IMR-90 (cell line): Measurements from ENCODE around the gene CEP104. TPM values are rescaled to one million over a fixed set of nuclear protein-coding genes. Genes with fewer than 3 reads are reported as not detected.

Experiments used
- ATAC-seq: fragments of 200-7000 bp; cut with Tn5 transposase; 2 replicates; pipeline ENCODE4 v1.9.1; 2020; ENCODE audit warnings: low read depth, mild to moderate bottlenecking, moderate library complexity
- BruUV-seq: library from RNA; stranded (reverse); fragments of 400-500 nt; replicated peaks from 2 replicates; lab custom pipeline; 2021; lab: Mats Ljungman, UMichigan
- CTCF ChIA-PET: fragments of 300-600 bp; formaldehyde crosslinking; extraction: SDS; loops from one replicate; lab custom pipeline; 2021; ENCODE audit warnings: antibody characterized with exemption; lab: Yijun Ruan, JAX
- POLR2A ChIA-PET: fragments of 300-600 bp; sonication (Branson Sonifier 250); formaldehyde crosslinking; loops from one replicate; lab custom pipeline; 2022; ENCODE audit warnings: antibody characterized with exemption; ENCODE audit not compliant: unreplicated experiment; lab: Charles Lee
- DNase-seq: peaks from one replicate; pipeline ENCODE4 v3.0.0; 2013
- H2AFZ ChIP-seq: replicated peaks from 2 replicates; pipeline ENCODE3; 2013; ENCODE audit warnings: low read length, mild to moderate bottlenecking; ENCODE audit not compliant: poor library complexity
- H2AK5ac ChIP-seq: 2 replicates; pipeline ENCODE4 v1.6.1; 2013; ENCODE audit warnings: low read depth, low read length, inconsistent platforms
- H2AK9ac ChIP-seq: replicated peaks from 2 replicates; pipeline ENCODE3; 2013; ENCODE audit warnings: mild to moderate bottlenecking, low read depth, low read length, moderate library complexity; ENCODE audit not compliant: poor library complexity
- H2BK120ac ChIP-seq: 2 replicates; pipeline ENCODE4 v1.6.1; 2013; ENCODE audit warnings: low read depth, low read length, inconsistent platforms
- H2BK15ac ChIP-seq: 3 replicates; pipeline ENCODE4 v1.6.1; 2013; ENCODE audit warnings: low read depth, low read length, inconsistent platforms
- H2BK20ac ChIP-seq: 2 replicates; pipeline ENCODE4 v1.6.1; 2013; ENCODE audit warnings: low read depth, mild to moderate bottlenecking, inconsistent platforms, low read length, moderate library complexity
- H2BK5ac ChIP-seq: 2 replicates; pipeline ENCODE4 v1.6.1; 2013; ENCODE audit warnings: mild to moderate bottlenecking, low read depth, low read length, inconsistent platforms; ENCODE audit not compliant: poor library complexity, severe bottlenecking
- H3K14ac ChIP-seq: replicated peaks from 2 replicates; pipeline ENCODE4 v1.6.1; 2013; ENCODE audit warnings: low read depth, low read length, inconsistent platforms
- H3K18ac ChIP-seq: 2 replicates; pipeline ENCODE4 v1.6.1; 2013; ENCODE audit warnings: low read depth, low read length, control low read depth
- H3K23ac ChIP-seq: 2 replicates; pipeline ENCODE4 v1.6.1; 2013; ENCODE audit warnings: low read depth, low read length, inconsistent platforms
- H3K27ac ChIP-seq: 2 replicates; pipeline ENCODE4 v1.5.1; 2013; ENCODE audit warnings: mild to moderate bottlenecking, control low read depth, low read length; ENCODE audit not compliant: insufficient read depth
- H3K27me3 ChIP-seq: 2 replicates; pipeline ENCODE4 v1.6.1; 2013; ENCODE audit warnings: low read length; ENCODE audit not compliant: control insufficient read depth, insufficient read depth
- H3K36me3 ChIP-seq: 2 replicates; pipeline ENCODE4 v1.6.1; 2013; ENCODE audit warnings: low read length, mixed read lengths; ENCODE audit not compliant: control insufficient read depth, insufficient read depth
- H3K4ac ChIP-seq: 2 replicates; pipeline ENCODE4 v1.6.1; 2013; ENCODE audit warnings: low read depth, low read length, inconsistent platforms
- H3K4me1 ChIP-seq: 2 replicates; pipeline ENCODE4 v1.6.1; 2013; ENCODE audit warnings: low read length, mixed read lengths; ENCODE audit not compliant: control insufficient read depth, insufficient read depth
- H3K4me2 ChIP-seq: 2 replicates; pipeline ENCODE4 v1.6.1; 2013; ENCODE audit warnings: low read depth, mild to moderate bottlenecking, control low read depth, low read length, moderate library complexity
- H3K4me3 ChIP-seq: 2 replicates; pipeline ENCODE4 v1.5.1; 2013; ENCODE audit warnings: low read depth, mild to moderate bottlenecking, control low read depth, low read length, moderate library complexity; ENCODE audit not compliant: insufficient read depth
- H3K56ac ChIP-seq: 2 replicates; pipeline ENCODE4 v1.6.1; 2013; ENCODE audit warnings: low read length, inconsistent platforms; ENCODE audit not compliant: insufficient read depth; ENCODE audit errors: extremely low read depth
- H3K79me1 ChIP-seq, 2 experiments: 2 replicates each; pipeline ENCODE4 v1.6.1; 2013; ENCODE audit warnings: low read length in 2 of 2, inconsistent platforms in 1 of 2, low read depth in 1 of 2
- H3K9ac ChIP-seq: 2 replicates; pipeline ENCODE4 v1.6.1; 2013; ENCODE audit warnings: low read depth, low read length, control low read depth
- H3K9me1 ChIP-seq: 2 replicates; pipeline ENCODE4 v1.6.1; 2013; ENCODE audit warnings: low read length, inconsistent platforms; ENCODE audit not compliant: insufficient read depth
- H3K9me3 ChIP-seq: 2 replicates; pipeline ENCODE4 v1.6.1; 2013; ENCODE audit warnings: low read length; ENCODE audit not compliant: control insufficient read depth, insufficient read depth
- H4K20me1 ChIP-seq: 2 replicates; pipeline ENCODE4 v1.6.1; 2013; ENCODE audit warnings: low read length, inconsistent platforms; ENCODE audit not compliant: insufficient read depth
- H4K5ac ChIP-seq: 2 replicates; pipeline ENCODE4 v1.6.1; 2013; ENCODE audit warnings: mild to moderate bottlenecking, low read depth, low read length, control low read depth
- H4K8ac ChIP-seq, 2 experiments: 2 replicates each; pipeline ENCODE4 v1.6.1; 2013; ENCODE audit warnings: low read depth in 2 of 2, low read length in 2 of 2, control low read depth in 1 of 2, inconsistent platforms in 1 of 2
- H4K91ac ChIP-seq: 2 replicates; pipeline ENCODE4 v1.6.1; 2013; ENCODE audit warnings: low read depth, low read length, inconsistent platforms; ENCODE audit not compliant: insufficient read depth
- BHLHE40 ChIP-seq: fragments of 150-350 bp; IDR thresholded peaks from 2 replicates; pipeline ENCODE4 v1.6.1; 2016; ENCODE audit warnings: mild to moderate bottlenecking, low read depth, low read length
- CEBPB ChIP-seq: IDR thresholded peaks from 2 replicates; pipeline ENCODE4 v1.6.1; 2012; ENCODE audit warnings: low read depth, low read length, improper control_type of control experiment
- FOS ChIP-seq: fragments of 150-350 bp; IDR thresholded peaks from 2 replicates; pipeline ENCODE4 v1.6.1; 2016; ENCODE audit warnings: low read depth, low read length
- MAFK ChIP-seq: IDR thresholded peaks from 2 replicates; pipeline ENCODE4 v1.6.1; 2012; ENCODE audit warnings: low read depth, low read length, improper control_type of control experiment
- RFX5 ChIP-seq: IDR thresholded peaks from 2 replicates; pipeline ENCODE4 v1.8.0; 2012; ENCODE audit warnings: low read depth, mild to moderate bottlenecking, low read length, moderate library complexity
- WGBS, 2 experiments: methylation state at CpG; one replicate each; pipeline versions ENCODE4 v1.1.5 to v1.1.7; 2013; ENCODE audit warnings: missing lambda C conversion rate in 2 of 2; ENCODE audit not compliant: insufficient read length in 1 of 2; ENCODE audit errors: extremely low coverage in 2 of 2; 5-methylcytosine and 5-hydroxymethylcytosine counted together
- dilution Hi-C: fragments of 300-500 bp; cut with HindIII; formaldehyde crosslinking; loops from one replicate; pipeline ENCODE4 v1.14.3; 2018; ENCODE audit warnings: low sequenced_read_pairs; ENCODE audit not compliant: unreplicated experiment
- in situ Hi-C: fragments of 300-500 bp; cut with MboI; formaldehyde crosslinking; loops from 3 replicates; pipeline ENCODE4 v1.14.3; 2019; ENCODE audit warnings: low sequenced_read_pairs, inconsistent platforms, mixed read lengths
- intact Hi-C: fragments of 100-400 bp; cut with micrococcal nuclease; formaldehyde crosslinking; loops from 2 replicates; pipeline ENCODE4 v1.10.0; 2022
- polyA plus RNA-seq, 3 experiments: library from polyadenylated mRNA; depleted of rRNA; stranded (reverse); fragments of >200 nt; gene quantifications; 2 replicates each; pipeline ENCODE4 v1.2.3, GENCODE V29; 2012; ENCODE audit warnings: low replicate concordance in 1 of 3
- total RNA-seq: library from RNA; depleted of rRNA; stranded (reverse); fragments of >200 nt; gene quantifications from 2 replicates; pipeline ENCODE4 v1.2.3, GENCODE V29; 2012
- TF ChIP-seq, protein P1 (sequence below): conservative IDR thresholded peaks from 2 replicates; pipeline ENCODE4 v1.5.1; 2012; ENCODE audit warnings: mild to moderate bottlenecking, low read depth, low read length, improper control_type of control experiment

Gene CEP104
- total and polyA plus RNA-seq, 2 of the 4 experiments (the other 2 are of a cell fraction), result 14.3 to 17.5 TPM

DNA sequence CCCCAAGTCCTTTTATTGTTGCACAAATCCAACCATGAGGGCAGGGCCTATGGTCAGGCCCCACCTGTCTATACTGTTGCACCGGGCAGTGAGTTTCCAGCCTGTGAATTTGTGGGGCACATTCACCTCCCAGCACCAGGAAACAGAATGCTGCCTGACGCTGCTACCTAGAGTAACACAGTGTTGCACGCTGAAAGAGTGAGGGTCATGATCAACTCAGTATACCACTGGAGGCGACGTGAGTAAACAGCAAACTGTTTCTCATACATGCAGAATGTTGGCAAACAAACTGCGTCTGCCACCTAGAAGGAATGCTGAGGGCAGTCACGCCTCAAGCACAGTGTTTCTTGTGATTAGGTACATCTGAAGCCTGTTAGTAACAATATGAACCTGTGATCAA is 47.3 kb downstream of the CEP104 start:
- Histone ChIP-seq H3K9ac (no peak overlapping the region), H3K27ac (no peak overlapping the region), H2BK5ac (no peak overlapping the region), H2BK15ac (no peak overlapping the region), H3K4ac (no peak overlapping the region), H3K56ac (no peak overlapping the region), H3K9me1 (no peaks in the 10 kb centered on the region), H4K91ac (no peak overlapping the region), H2AK9ac (no peak overlapping the region), H4K5ac (no peak overlapping the region), H3K9me3 (no peaks in the 10 kb centered on the region), H3K4me1 (no peaks in the 10 kb centered on the region), H3K79me1 (no peaks in the 10 kb centered on the region), H3K14ac (no peak overlapping the region), H3K18ac (no peak overlapping the region), H4K8ac (no peak overlapping the region), H2BK120ac (no peak overlapping the region), H3K23ac (no peak overlapping the region), H3K4me3 (no peak overlapping the region), H4K20me1 (no peaks in the 10 kb centered on the region), H2AK5ac (no peak overlapping the region), H3K4me2 (no peak overlapping the region), H2BK20ac (no peak overlapping the region), H3K27me3 (no peaks in the 10 kb centered on the region), H2AFZ (no peak overlapping the region), H3K36me3 (peaks cover 4% of the 10 kb centered on the region; the same call in 1 of the 2 replicates)
- WGBS, 2 experiments, result 42% methylated on average over 2 of the region's 7 CpGs; no CpG with 5 or more reads in 1 of the 2 experiments
- POLR2A ChIA-PET, result interaction anchor here (0.5 kb wide), 1 partner anchor 11 kb away, joined by 5 read pairs; no protein-coding TSS in a partner anchor
- in situ Hi-C loops, result no loop called here
- intact Hi-C loops, result no loop called here
- DNase-seq (no peak), ATAC-seq (no peak)
- TF ChIP-seq RFX5 (no peak), BHLHE40 (no peak), CEBPB (no peak), MAFK (no peak), FOS (no peak)
- TF ChIP-seq, protein P1, sequence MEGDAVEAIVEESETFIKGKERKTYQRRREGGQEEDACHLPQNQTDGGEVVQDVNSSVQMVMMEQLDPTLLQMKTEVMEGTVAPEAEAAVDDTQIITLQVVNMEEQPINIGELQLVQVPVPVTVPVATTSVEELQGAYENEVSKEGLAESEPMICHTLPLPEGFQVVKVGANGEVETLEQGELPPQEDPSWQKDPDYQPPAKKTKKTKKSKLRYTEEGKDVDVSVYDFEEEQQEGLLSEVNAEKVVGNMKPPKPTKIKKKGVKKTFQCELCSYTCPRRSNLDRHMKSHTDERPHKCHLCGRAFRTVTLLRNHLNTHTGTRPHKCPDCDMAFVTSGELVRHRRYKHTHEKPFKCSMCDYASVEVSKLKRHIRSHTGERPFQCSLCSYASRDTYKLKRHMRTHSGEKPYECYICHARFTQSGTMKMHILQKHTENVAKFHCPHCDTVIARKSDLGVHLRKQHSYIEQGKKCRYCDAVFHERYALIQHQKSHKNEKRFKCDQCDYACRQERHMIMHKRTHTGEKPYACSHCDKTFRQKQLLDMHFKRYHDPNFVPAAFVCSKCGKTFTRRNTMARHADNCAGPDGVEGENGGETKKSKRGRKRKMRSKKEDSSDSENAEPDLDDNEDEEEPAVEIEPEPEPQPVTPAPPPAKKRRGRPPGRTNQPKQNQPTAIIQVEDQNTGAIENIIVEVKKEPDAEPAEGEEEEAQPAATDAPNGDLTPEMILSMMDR, result no peak
- dilution Hi-C loops, result no loop called here
- CTCF ChIA-PET, result no interaction called here
- no TSS peak for BruUV-seq
